NOMO-1 treated with dmso at 0.1 percent for 144 hours (cell line): ENCODE results near the gene IGSF11.

Source experiments
- DNase-seq: peaks from one replicate; lab custom pipeline; 2025; ENCODE audit not compliant: unreplicated experiment; lab: John Stamatoyannopoulos, UW

IGSF11 gene

DNA sequence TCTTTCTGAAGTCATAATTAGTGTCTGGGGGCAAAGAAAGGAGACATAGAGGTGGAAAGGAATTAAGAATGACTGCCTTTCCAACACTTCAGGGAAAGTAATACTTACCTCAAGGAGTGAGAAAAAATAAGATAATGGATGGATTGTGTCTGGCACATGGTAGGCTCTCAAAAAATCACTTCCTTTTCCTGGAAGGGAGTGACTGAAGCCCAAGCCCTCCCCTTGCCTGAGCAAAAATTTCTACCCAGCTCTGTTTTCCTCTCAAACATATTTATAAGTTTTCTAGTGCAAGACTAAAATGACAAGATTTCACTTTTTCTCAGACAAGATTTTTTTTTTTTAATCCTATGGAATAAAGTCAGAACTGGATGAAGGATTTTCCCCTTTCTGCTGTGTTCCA, 145.0 kb downstream of the IGSF11 start:
- no peak for DNase-seq

DNA sequence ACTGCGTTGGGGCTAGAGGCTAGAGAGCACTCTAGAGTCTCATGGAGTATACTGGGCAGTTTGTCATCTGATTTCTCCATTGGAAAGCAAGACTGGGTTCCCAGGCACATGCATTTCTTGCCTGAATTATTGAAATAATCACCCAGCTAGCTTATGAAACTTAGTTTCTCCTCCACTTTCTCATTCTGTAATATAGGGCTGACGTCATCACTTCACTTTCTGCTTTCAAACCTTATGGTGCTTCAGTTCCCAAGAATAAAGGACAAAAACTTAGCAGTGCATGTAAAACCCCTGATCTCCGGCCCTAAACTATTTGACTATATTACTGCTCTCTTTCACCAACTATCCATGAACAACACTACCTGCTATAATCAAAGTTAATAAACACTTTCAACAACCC, 147.9 kb downstream of the IGSF11 start:
- DNase-seq, result no peak

DNA sequence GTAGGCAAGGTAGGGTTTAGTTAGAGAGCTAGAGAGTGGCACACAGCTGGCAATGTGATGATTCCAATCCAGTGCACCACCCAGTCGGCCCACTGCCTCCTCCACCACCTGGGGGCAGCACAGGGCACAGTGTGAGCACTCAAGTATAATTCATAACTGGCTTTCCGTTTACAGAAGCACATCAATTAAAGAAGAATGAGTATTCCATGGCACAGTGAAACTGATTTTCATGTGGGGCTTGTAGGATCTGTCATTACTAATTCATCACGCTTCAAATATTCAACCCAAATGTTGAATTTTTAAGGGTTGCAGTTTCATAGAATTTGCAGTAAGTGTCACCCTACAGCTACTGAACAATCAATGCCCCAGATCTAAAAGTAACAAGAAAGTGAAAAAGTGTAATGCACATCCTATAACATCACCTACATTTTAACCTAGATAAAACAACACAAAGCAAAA, 149.9 kb downstream of the IGSF11 start:
- DNase-seq, result no peak

GRCh38 chr3:118882353-118882947, 152.2 kb downstream of the IGSF11 start:
- peak; percentile 23 for DNase-seq

DNA sequence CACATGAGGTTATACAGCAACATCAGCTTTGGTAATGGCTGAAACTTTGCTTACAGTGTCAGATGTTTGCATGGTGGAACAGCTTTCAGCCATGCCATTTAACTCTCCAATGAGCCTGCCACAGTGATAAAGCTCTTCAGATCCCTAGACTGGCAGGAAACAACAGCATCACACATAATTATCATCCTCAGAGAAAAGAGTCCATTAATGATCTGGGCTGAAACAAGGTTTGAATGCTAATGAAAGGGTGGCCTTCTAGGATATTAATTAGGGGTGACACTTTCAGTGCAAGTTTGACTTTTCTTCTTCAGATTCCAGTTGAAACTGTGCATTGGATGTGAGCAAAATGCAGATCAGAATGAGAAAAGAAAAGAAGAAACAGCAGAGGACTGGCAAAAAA, 166.6 kb downstream of the IGSF11 start:
- no peak for DNase-seq

- no peak for DNase-seq
These were observed 170.8 kb downstream of the IGSF11 start for GRCh38 chr3:118863731-118864322.

- no peak for DNase-seq
These were observed 174.7 kb downstream of the IGSF11 start for GRCh38 chr3:118859950-118860349.

DNA sequence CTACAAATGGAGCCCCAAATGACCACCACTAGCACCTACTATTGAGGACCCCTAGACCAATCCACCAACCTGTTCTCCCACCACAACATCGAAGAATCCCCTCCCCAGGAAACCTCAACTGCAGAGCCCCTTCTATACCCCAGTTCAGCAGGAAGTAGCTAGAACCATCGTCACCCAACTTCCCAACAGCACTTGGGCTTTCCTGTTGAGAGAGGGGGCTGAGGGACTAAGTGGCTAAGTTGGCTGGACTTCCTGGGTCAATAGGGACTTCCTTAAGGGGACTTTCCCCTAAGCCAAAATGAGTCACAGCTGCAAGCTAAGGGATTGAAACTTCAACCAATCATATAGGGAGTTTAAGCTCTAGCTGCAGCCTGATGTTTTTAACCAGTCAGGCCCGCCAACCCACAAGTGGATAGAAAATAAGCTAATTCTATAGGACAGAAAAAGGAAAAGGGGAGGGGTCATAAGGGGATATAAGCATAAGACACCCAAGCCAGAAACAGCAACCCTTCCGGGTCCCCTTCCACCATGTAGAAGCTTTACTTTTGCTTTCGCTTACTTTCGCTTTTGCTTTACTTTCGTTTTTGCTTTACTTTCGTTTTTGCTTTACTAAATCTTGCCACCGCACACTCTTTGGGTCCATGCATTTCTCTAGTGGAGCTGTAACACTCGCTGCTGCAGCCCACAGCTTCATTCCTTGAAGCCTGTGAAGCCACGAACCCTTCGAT, 183.0 kb downstream of the IGSF11 start:
- DNase-seq, result peak; percentile 17

DNA sequence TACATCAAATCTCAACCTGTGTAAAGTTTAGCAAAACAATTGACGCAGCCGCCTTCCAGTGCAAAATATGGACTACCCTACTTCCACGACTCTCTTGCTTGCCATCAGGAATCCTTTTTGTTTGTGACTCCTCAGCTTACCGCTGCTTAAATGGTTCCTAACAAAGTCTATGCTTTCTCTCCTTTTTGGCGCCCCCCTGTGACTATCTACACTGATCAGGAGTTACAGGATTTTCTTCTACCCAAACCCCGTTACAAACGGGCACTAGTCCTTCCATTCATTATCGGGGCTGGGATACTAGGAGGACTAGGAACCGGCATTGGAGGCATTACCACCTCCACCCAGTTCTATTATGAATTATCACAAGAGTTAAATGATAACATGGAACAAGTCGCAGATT, 184.0 kb downstream of the IGSF11 start:
- no peak for DNase-seq
